ENCODE data around the gene ITGB2.

The ITGB2 gene

DNA sequence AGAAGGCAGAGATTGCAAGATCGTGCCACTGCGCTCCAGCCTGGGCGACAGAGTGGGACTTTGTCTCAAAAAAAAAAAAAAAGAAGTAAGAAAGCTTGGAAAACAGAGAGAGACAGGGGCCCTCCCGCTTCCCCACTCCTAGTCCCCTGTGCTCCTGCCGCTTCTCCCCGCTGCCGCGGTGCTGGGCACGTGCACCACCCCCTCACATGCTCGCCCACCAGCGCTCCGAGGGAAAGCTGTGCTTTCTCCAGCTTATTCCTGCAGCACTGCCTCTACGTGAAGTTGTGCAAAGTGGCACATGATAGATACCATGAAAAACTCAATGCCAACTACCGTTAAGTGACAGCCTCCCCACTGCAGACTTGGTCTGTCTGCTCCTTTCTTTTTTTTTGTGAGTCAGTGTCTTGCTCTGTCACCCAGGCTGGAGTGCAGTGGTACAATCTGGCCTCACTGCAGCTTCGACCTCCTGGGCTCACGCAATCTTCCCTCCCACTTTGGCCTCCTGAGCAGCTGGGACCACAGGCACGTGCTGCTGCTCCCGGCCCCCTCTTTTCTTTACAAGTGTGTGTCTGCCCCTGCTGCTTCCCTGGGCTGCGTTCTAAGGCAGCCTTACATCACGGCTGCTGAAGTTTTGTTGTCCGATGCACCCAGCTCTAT lies 34.6 kb upstream of the ITGB2 start:
- no peak for DNase-seq

DNA sequence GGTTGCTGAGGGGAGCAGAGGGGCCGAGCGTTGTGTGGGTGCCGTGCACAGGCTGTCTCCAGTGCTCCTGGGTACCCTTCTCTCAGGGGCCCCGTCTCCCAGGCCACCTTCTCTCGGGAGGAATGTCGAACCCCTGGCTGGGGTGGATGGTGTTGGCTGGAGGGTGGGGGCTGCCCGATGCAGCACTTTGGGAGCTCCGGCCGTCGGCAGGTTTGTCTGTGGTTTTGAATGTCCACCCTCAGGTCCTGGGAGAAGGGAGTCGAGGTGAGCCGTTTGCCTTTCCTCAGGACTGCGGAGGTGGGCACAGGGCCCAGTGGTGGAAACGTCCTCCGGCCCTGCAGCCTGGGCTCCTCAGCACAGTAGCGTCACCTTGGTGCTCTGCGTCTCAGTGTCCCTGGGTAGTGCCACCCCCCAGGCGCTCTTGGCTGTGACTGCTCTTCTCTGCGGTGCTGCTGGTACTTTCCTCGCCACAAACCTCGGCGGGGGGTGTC lies 33.6 kb upstream of the ITGB2 start:
- no peak for DNase-seq

DNA sequence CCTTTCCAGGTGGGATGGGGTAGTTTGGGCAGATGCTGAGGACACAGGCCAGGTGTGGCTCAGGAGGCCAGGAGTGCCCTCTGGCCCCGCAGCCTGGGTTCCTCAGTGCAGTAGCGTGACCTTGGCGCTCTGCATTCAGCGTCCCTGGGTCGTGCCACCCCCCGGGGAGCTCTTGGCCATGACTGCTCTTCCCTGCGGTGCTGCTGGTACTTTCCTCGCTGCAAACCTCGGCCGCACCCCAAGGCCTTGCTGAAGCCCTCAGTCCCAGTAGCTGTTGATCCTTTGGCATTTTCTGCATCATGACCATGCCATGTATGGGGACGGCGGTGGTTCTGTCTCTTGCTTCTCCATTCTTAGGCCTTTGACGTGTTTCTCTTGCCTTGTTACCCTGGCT lies 32.9 kb upstream of the ITGB2 start:
- no peak for DNase-seq

DNA sequence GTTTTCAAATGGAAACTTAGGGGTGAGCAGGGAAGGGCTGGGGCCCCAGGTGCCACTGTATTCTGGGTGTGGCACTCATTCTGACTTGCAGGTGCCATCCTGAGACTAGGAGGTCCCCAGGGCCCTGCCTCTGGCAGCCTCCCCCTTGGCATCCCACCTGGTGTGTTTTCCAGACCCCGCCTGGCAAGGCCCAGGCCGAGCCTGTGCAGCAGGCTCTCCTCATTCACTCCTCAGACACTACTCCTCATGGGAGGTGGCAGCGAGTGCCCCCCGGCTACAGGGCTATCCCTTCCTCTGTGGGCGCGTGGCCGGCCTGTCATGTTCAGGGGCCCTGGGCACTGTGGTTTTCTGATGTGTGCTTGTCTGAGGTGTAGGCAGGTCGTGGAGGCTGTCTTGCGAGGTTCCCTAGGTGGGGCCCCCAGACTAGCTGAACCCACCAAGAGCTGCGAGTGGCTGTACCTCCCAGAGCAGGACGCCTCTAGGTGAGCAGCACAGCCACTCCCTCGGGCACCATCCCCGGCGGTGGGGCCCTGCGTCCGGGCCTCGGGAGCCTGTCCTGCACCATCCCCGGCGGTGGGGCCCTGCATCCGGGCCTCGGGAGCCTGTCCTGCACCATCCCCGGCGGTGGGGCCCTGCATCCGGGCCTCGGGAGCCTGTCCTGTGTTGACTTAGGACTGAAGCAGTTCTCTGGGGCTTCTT lies 32.4 kb upstream of the ITGB2 start:
- DNase-seq, result no peak

DNA sequence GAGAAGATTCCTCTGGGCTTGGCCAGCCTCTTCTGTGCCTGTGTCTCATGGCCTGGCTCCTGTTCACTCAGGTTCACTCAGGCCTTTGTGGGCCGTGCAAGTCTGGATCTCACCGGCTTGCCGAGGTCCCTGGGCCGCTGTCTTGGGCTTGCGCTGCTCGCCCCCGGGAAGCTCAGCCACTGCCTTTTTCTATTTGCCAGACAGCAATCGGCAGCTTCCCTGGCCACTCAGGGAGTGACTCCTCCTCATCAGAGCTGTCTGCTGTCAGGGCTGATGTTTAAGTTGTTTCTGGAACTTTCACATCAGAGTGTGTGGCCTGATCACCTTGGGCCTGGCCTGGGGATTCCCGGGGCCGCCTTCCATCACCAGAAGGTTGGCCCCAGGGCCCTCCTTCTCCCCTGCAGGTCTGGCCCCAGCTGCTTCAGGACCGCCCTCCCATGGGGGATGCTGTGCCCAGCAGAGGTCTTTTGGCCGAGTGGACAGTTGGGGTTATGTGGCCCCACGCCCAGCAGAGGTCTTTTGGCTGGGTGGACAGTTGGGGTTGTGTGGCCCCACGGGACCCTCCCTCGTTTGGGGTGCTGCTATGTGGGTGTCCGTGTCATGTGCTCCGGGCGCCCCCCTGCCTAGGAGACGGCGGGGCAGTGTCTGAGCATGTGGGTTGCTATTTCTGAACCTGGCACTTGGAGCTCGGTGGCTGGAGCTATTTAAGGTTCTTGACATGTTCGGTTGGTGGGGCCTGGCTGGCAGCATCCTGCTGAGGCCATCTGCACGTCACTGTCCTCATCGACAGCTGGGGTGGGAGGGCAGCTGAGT lies 31.6 kb upstream of the ITGB2 start:
- DNase-seq, result no peak

DNA sequence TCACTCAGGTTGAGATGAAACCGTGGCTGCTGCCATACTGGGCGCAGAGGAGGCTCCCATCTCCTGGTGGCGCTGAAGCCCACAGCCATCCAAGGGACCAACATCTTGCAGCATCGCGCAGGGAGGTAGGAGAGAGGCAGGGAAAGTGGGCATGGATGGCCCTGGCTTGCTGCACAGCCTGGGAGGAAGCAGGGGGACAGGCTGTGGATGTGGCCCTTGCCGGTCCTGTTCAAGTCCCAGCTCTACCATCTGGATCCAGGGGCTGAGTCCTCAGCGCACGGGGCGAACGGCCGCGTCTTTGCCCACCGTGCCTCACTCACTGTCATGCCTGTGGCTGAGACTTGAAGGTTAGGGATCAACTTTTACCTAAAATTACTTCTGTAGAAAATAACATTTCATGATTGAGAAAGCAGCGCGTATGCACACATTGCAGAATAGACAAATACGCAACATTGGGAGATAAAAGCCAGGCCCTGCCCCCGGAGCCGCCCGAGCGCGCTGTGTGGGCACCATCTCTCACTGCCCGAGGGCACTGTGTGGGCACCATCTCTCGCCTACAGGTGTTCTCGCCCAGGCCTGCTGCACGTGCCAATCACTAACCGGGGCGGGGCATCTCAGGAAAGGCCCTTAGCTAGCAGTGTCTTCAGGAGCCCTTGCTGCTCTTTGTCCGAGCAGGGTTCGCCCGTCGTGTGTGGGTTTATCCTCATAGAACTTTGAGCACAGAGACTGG lies 30.7 kb upstream of the ITGB2 start:
- no peak for DNase-seq

DNA sequence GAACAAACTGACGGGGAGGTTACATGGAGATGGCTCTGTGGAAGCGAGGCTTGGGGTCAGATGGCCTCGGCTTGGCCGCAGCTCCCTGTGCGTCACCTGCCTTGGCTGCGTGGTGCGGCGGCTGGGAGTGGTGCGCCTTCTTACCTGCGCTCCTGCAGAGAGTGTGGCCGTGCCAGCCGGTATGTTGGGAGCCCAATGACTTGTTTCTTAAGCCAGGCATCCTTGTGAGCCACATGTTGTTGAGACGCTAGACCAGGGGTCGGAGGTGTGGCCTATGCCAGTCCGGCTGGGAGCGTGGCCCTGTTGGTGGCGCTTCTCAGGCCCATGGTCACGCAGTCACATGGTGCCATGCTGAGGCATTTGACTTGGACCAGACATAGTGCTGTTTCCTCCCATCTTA lies 29.7 kb upstream of the ITGB2 start:
- DNase-seq, result no peak

DNA sequence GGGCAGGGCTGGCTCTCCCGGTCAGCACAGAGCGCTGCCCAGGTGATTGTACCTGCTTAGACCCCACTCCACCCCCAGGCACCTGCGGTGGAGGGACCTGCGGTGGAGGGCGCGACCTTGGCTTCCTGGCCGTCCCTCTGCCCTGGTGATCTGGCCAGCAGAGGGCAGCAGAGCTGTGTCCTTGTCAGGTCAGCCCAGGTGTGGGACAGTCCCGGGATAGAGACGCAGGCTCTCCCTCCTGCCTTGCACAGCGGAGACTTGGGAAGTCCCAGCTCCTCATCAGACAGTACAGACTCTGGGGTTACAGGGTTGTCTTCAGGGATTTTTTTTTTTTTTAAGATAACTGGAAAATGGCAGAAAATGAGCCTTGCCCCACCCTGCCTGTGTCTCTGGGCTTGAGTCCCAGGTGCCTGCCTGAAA lies 29.1 kb upstream of the ITGB2 start:
- DNase-seq, result peak; percentile 34

DNA sequence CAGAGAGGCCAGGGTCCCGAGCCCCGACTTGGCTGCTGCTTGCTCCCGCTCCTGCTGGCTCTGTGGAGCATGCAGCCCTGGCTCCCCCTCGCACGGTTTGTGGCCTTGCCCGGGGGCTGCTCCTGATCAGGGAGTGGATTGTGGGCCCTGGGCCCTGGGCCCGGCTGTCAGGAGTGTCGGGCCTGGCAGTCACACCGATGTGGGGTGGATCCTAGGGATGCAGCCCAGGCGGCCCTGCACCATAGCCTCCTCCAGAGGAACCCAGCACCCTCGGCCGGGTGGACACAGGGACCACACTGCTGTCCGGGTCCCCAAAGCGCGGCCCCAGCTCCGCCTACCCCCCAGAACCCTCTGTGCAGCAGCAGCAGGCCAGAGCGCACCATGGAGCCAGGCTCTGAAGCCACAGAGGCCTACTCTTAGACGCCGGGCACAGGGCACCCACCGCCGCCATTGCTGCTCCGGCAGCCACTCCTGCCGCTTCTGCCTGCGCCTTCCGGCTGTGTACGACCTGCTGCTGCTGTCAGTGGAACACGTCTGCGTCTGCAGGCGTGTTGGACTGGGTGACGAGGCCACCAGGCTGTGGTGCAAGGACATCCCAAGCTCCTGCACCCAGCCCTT lies 28.6 kb upstream of the ITGB2 start:
- no peak for DNase-seq

DNA sequence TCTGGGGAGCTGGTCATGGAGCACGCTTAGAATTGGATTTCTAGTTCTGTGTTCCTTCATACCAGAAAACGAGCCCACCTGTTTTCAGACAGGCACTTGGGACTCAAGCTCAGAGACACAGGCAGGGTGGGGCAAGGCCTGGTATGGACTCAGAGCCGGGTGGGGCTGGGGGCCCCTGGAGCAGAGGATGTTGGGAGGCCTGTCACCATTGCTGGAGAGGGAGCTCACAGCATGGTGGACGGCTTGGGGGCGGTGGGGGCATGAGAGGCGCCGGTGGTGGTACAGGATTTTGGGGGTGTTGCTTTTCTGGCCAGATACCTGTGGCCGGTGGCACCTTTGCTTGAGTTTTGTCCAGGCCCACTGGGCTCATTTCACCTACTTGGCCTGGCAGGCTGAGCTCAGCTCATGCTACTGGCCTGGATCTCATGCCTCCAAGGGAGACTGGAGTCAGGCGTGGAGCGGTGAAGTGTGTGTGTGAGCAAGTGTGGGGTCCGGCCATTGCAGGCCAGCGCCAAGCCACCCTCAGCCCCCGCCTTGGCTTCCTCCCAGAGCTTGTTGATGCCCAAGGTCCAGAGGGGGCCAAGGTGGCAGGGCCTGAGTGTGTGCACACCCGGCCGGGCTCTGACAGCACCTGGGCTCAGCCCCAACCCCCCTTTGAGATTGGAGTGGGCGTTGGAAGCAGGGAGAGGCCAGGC lies 27.9 kb upstream of the ITGB2 start:
- no peak for DNase-seq

DNA sequence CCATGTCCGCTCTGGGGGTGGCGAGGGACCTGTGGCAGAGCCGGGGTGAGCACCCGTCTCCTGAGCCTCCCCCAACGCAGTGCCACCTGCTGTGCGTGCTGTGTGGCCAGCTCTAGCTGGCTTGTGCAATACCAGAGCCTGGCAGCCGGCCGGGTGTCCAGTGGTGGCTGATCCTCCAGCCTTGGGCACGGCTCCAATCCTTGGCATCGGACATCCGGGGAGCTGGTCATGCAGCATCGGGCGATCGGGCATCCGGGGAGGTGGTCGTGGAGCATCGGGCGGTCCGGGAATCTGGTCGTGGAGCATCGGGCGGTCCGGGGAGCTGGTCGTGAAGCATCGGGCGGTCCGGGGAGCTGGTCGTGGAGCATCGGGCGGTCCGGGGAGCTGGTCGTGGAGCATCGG lies 27.2 kb upstream of the ITGB2 start:
- no peak for DNase-seq

DNA sequence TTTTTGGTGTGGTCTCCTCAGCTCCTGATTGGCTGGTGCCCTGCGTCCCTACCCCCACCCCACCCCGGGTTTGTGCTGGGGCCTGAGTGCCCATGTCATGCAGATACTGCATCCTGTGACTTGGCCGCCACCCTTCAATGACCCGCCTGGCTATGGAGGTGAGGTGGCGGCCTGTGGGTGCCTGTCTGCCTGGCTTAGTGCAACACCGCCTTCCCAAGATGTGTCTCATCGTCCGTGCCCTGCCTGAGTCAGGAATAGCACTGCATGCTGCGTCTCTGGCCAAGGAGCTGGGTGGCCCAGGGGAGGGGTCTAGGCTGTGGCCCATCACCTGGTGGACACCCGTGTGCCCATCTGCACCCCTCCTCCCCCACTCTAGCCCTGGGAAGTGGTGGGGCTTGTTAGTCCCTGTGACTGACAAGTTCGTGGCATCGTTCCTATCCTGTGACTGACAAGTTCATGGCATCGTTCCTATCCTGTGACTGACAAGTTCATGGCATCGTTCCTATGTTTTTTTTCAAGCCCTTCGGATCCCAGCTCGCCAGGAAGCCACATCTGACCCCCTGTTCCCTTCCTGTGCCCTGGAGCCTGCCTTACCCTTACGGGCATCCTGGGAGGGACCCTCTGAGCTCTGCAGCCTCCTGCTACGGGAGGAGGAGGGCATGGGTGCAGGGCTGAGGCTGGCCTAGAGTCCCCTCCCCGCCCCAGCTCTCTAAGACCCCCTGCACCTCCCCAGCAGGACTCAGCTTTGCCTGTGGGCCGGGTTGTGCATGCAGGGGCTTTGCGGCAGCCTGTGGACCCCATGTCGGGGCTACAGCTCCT lies 26.6 kb upstream of the ITGB2 start:
- DNase-seq, result no peak

DNA sequence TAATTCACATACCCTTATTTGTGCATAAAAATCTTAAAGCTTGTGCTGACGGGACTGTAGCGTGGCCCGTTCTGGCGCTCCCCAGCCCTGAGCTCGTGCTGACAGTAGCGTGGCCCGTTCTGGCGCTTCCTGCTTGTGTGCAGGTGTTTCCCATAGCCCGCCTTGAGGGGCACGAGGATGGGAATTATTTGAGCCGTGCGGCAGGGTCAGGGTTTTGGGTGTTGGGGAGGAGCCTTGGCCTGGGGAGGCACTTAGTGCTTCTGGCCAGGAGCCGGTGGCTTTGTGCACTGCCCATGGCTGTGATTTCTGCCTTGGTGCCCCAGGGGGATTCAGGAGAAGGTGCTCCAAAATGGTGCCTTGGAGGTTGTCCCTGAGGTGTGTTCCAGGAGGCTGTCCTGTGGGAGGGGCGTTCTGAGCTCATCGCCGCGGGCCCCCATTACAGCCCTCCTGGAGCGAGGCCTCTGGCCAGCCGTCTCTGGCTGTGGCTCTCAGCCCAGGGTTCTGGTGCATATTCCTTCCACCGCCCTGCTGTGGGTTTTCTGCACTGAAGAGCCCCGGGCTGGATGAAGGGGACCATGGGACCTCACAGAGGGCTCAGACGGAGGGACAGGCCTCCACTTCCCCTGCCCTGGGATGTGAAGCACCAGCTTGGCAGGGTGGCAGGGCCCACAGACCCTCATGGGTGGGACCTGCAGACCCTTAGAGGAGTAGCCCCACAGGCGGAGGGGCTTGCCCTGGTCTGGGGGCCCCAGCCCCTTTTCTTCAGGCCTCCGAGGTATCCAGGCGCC lies 25.7 kb upstream of the ITGB2 start:
- no peak for DNase-seq

DNA sequence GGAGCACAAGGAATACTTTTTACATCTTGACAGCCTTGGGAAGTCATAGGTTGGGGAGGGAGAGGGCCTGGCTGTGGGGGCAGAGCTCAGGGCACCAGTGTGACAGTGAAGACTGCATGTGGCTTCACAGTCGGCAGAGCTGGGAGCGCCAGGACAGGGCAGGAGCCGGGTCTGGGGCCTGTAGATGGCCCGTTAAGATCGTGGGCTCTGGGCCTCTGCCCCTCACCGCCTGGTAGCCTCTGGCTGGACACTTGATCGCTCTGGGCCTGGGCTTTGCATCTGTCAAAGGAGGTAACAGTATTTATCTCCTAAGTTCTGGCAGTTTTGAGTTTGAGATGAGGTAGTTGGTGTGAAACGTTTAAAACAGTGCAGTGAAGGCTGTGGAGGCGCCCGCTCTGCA lies 23.9 kb upstream of the ITGB2 start:
- DNase-seq, result no peak

DNA sequence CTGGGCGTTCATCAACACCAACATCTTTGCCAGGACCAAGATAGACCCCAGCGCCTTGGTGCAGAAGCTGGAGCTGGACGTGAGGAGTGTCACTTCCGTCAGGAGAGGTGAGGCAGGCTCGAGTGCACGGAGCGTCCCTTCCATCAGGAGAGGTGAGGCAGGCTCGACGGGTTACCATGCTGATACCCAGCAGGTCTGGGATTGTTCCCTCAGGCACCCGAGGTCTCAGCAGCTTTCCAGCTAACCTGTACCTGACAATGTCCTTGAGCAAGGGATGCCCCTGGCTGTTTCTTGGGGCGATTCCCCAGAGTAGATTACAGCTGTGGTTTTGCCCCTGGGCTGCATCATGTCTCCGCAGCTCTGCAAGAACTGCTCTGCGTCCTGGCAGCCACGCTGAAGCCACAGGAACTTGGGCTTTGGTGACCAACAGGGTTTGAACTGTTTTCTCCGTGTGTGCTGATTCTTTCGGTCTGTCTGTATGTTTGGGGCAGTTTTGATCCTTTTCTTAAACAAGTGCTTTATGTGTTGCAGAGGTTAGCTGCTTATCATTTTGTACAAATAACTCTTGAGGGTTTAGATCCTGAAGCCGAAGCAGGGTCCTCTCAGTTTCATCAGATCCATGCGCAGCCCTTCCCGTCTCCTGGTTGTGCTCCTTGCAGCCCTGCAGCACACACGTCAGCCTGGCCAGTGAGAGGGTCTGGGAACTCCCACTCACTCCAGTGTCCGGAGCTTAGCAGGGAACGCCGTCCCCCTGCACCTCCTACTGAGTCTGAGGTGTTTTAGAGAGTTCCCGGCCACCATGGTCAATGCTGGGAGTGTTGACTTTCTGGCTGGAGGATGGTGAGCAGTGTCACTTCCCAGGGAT lies 23.2 kb upstream of the ITGB2 start:
- no peak for DNase-seq

DNA sequence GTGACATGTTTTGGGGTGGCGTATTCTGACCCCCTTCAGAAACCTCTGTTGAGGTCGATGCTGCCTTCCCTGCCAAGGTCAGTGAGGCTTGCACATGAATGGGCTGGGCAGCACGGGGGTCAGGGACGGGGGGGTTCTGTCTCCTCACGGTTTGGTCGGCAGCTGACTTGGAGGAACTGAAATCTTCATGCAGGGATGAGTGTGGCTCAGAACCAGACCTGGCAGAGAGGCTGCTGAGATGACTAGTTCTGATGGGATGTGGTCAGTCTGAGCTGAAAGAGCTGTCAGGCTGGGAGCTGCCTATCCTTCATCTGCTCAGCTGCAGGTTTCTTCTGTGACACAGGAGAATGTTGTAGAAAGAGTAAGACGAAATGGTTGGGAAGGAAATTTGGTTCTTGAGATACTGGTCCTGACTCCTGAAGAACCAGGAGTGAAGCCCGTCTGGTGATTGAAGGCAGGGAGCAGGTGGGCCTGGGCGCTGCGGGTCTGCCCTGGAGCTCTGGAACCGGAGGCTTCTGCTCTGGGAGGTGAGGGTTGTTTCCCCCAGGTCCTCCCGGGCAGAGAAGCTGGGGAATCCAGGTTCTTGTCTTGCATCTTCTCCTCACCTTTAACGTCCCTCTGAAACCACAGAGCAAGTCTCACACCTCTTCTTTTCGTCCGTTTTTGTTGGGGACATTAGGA lies 22.4 kb upstream of the ITGB2 start:
- DNase-seq, result no peak

DNA sequence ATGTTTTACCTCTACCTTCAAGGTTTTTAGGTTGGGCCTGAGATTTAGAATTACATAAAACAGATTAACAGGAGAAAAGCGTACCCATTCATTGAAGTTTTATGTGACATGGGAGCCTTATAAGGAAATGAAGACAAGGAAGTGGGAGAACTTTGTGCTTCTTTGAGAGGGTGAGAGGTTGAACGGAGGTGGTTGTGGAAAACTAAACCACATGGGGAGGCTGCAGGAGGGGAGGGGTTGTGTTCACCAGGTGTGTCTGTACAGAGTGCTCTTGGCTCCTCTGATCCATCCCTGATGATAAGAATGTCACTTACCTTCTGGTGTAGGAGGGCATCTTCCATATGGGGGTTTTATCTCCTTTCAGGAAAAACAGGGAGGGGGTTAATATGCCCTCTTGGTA lies 21.9 kb upstream of the ITGB2 start:
- no peak for DNase-seq

DNA sequence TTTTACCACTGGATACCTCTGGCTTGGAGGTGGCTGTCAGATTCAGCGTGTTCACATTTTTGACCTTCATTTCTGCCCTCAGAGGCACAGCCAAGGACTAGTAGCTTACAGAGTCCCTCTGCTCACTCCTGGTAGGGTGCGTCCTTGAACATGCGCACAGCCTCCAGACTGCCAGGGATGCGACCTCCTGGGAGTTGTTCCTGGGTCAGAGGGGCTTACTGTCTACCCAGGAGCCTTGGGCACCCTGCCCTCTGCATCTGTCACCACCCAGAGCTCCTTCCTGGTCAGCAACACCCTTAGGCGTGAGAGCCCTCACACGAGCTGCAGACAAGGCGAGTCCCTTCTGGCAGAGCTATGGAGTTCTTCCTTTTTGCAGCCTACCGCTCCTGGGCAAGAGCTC lies 20.9 kb upstream of the ITGB2 start:
- DNase-seq, result no peak
